Left ventricle myocardium inferior (tissue), 1 donor: Measurements from ENCODE around the gene ROR1. TPM values are rescaled to one million over a fixed set of nuclear protein-coding genes. Genes with fewer than 3 reads are reported as not detected.

Experiments used
- DNase-seq: peaks from one replicate; pipeline ENCODE4 v3.0.0-alpha.2; 2020
- H3K27ac ChIP-seq: fragments of 200-600 bp; replicated peaks from 2 replicates; pipeline ENCODE4 v1.8.0; 2021
- H3K27me3 ChIP-seq: fragments of 200-600 bp; 2 replicates; pipeline ENCODE4 v1.8.0; 2021; ENCODE audit warnings: low read depth
- H3K36me3 ChIP-seq: fragments of 200-600 bp; 2 replicates; pipeline ENCODE4 v1.8.0; 2021
- H3K4me1 ChIP-seq: fragments of 200-600 bp; 2 replicates; pipeline ENCODE4 v1.8.0; 2021
- H3K4me3 ChIP-seq: fragments of 200-600 bp; 2 replicates; pipeline ENCODE4 v1.8.0; 2021; ENCODE audit warnings: mild to moderate bottlenecking, moderate library complexity
- H3K9me3 ChIP-seq: fragments of 200-600 bp; replicated peaks from 2 replicates; pipeline ENCODE4 v1.8.0; 2021
- intact Hi-C: fragments of 100-400 bp; cut with micrococcal nuclease; formaldehyde crosslinking; loops from one replicate; pipeline ENCODE4 v1.11.0; 2022
- total RNA-seq: library from RNA; stranded (reverse); fragmentation: NEBNext Ultra II Directional; extraction: Animal tissue kit (Norgen Biotek cat#: 25700); gene quantifications from one replicate; pipeline ENCODE4 v1.2.1, GENCODE V29; 2021
- TF ChIP-seq, protein P1 (sequence below): fragments of 200-600 bp; IDR thresholded peaks from 2 replicates; pipeline ENCODE4 v1.8.0; 2021; ENCODE audit warnings: antibody characterized with exemption, mild to moderate bottlenecking, borderline replicate concordance
- donor health status: DM: no; HTN: yes; CAD: no; lungs with severe emphysema.

ROR1 gene
- total RNA-seq, 1 donor from 2014 or later, result 14.0 TPM

DNA sequence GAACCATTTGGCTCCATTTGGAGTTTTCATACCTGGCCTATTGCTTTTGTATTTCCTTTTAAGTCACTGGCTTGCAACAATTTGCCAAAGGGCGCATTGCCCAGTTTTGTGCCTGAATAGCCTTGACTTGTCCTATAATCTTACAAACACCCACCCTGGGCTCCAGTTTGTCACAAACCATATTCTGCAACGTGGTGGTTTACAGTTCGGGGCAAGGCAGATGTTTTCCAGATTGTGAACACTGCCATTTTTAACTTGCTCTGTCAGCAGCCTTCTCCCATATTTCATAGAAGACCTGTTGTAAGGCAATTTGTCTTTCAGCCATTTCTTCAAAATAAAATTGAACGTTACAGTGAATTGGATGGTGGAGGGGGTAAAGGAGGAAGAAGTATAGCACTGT, 376.4 kb downstream of the ROR1 start:
- TF ChIP-seq, protein P1, sequence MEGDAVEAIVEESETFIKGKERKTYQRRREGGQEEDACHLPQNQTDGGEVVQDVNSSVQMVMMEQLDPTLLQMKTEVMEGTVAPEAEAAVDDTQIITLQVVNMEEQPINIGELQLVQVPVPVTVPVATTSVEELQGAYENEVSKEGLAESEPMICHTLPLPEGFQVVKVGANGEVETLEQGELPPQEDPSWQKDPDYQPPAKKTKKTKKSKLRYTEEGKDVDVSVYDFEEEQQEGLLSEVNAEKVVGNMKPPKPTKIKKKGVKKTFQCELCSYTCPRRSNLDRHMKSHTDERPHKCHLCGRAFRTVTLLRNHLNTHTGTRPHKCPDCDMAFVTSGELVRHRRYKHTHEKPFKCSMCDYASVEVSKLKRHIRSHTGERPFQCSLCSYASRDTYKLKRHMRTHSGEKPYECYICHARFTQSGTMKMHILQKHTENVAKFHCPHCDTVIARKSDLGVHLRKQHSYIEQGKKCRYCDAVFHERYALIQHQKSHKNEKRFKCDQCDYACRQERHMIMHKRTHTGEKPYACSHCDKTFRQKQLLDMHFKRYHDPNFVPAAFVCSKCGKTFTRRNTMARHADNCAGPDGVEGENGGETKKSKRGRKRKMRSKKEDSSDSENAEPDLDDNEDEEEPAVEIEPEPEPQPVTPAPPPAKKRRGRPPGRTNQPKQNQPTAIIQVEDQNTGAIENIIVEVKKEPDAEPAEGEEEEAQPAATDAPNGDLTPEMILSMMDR, result no peak
- Histone ChIP-seq H3K27me3 (no peaks in the 10 kb centered on the region), H3K27ac (no peak overlapping the region), H3K4me3 (no peak overlapping the region), H3K9me3 (no peaks in the 10 kb centered on the region), H3K36me3 (no peaks in the 10 kb centered on the region), H3K4me1 (peaks cover 11% of the 10 kb centered on the region)
- intact Hi-C loops, result no loop called here
- no peak for DNase-seq

DNA sequence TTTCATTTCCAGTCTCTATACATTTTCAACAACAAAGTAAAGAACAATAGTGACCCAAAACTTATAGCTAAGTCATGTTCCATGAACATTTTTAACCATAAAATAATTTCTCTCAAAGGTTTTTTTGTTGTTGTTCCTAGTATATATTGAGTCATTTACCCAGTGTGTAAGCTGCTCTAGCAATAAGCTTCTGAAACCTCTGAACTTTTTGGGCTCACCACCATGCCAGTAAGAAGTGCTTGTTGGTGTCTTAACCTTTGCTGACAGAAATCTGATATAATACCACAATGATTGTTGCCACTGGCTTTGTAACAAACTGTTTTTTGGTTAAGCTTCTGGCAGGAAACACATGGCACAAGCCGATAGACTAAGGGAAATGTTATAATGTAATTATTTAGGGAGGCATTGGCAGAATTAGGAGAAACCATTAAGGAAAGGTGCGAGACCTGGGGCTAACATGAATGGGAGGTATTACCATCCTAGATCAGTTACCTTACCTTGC, 377.0 kb downstream of the ROR1 start:
- TF ChIP-seq, protein P1, result no peak
- intact Hi-C loops, result no loop called here

GRCh38 chr1:64155278-64155677, 381.5 kb downstream of the ROR1 start:
- Histone ChIP-seq H3K36me3 (peaks cover 8% of the 10 kb centered on the region), H3K27me3 (no peaks in the 10 kb centered on the region), H3K4me3 (no peak overlapping the region), H3K27ac (no peak overlapping the region), H3K9me3 (no peaks in the 10 kb centered on the region), H3K4me1 (no peaks in the 10 kb centered on the region)
- TF ChIP-seq, protein P1, result no peak
- no peak for DNase-seq
- intact Hi-C loops, result no loop called here

More for the DNA sequence above, 377.0 kb downstream of the ROR1 start:
- Histone ChIP-seq H3K4me1 (peaks cover 11% of the 10 kb centered on the region), H3K4me3 (no peak overlapping the region), H3K27me3 (no peaks in the 10 kb centered on the region), H3K36me3 (no peaks in the 10 kb centered on the region), H3K27ac (no peak overlapping the region), H3K9me3 (no peaks in the 10 kb centered on the region)
- DNase-seq, result no peak

GRCh38 chr1:64161357-64161941, 387.6 kb downstream of the ROR1 start:
- intact Hi-C loops, result no loop called here
- H3K27ac ChIP-seq, result no peak overlapping the region
- TF ChIP-seq, protein P1, result no peak
- H3K36me3 ChIP-seq, result peaks cover 8% of the 10 kb centered on the region
- peaks cover 6% of the 10 kb centered on the region for H3K4me1 ChIP-seq
- H3K27me3 ChIP-seq, result no peaks in the 10 kb centered on the region
- H3K9me3 ChIP-seq, result no peaks in the 10 kb centered on the region
- H3K4me3 ChIP-seq, result no peak overlapping the region
- DNase-seq, result no peak

DNA sequence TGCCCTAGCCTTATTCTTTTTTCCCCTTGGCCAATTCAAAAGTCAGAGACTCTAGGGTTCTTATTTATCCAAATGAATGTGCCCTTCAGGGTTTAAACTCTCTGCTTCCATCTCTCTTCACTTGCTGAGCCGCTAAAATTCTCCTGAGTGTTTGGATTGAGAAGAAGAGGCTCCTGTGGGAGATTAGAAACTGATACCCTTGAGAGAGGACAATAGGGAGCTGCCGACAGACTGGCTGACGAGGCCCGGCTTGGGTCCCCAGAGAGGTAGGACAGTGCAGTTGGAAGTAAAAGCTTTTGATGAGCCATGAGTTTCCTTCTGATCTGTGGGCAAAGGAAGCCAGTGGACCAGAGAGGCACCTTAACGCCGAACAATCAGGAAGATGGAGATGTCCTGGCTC, 388.3 kb downstream of the ROR1 start:
- H3K27ac ChIP-seq, result no peak overlapping the region
- H3K9me3 ChIP-seq, result no peaks in the 10 kb centered on the region
- H3K27me3 ChIP-seq, result no peaks in the 10 kb centered on the region
- DNase-seq, result no peak
- no peak overlapping the region for H3K4me3 ChIP-seq
- H3K4me1 ChIP-seq, result peaks cover 6% of the 10 kb centered on the region
- intact Hi-C loops, result no loop called here
- peaks cover 8% of the 10 kb centered on the region for H3K36me3 ChIP-seq
- TF ChIP-seq, protein P1, result no peak
